Chondrocyte (in vitro differentiated cells): ENCODE results near the gene VSTM4. TPM values are rescaled to one million over a fixed set of nuclear protein-coding genes. Genes with fewer than 3 reads are reported as not detected.

Source experiments
- DNase-seq: peaks from one replicate; pipeline ENCODE4 v3.0.0; 2021; ENCODE audit warnings: mixed read lengths, low spot score
- H3K27ac Mint-ChIP-seq: one replicate; pipeline ENCODE4 v1.8.0; 2021; ENCODE audit warnings: mild to moderate bottlenecking, moderate library complexity, mixed read lengths; ENCODE audit not compliant: unreplicated experiment
- H3K27me3 Mint-ChIP-seq: 2 replicates; pipeline ENCODE4 v1.8.0; 2021; ENCODE audit warnings: low read depth, mixed read lengths
- H3K36me3 Mint-ChIP-seq: 2 replicates; pipeline ENCODE4 v1.8.0; 2021; ENCODE audit warnings: low read depth, mixed read lengths
- H3K4me1 Mint-ChIP-seq: 2 replicates; pipeline ENCODE4 v1.8.0; 2021; ENCODE audit warnings: low read depth, mild to moderate bottlenecking, mixed read lengths
- H3K4me3 Mint-ChIP-seq: one replicate; pipeline ENCODE4 v1.8.0; 2021; ENCODE audit warnings: mild to moderate bottlenecking, moderate library complexity, mixed read lengths; ENCODE audit not compliant: unreplicated experiment
- H3K9me3 Mint-ChIP-seq: 2 replicates; pipeline ENCODE4 v1.8.0; 2021; ENCODE audit warnings: low read depth, mixed read lengths
- total RNA-seq: library from RNA; stranded (reverse); gene quantifications from 3 replicates; pipeline ENCODE4 v1.2.1, GENCODE V29; 2021
- TF ChIP-seq, protein P1 (sequence below): fragments of 200-600 bp; sonication (generic); IDR thresholded peaks from 2 replicates; pipeline ENCODE4 v1.5.0; 2021; ENCODE audit warnings: antibody characterized with exemption, mild to moderate bottlenecking, moderate library complexity

VSTM4 gene
- total RNA-seq, 1 donor from 2014 or later = 7.2 TPM

DNA sequence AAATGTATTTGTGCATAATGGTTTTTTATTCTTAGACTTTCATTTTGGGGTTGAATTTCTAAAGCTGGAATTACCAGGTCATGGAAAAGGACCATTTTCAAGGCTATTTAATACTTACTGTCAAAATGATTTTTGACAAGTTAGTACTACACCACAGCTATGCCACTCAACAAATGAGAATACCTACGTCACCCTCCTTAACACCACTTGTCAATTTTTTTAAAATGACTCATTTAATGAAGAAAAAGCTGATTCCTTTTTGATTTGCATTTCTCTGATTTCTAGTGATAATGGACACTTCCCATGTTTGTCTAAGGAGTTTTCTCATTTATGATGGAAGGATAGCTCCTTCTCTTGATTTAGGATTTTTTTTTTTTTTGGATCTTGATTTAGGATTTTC is 63.3 kb downstream of the VSTM4 start:
- Mint-ChIP-seq H3K27ac (no peak overlapping the region), H3K27me3 (no peaks in the 10 kb centered on the region), H3K4me1 (peaks cover 10% of the 10 kb centered on the region), H3K4me3 (no peak overlapping the region), H3K36me3 (peaks cover 2% of the 10 kb centered on the region), H3K9me3 (no peaks in the 10 kb centered on the region)
- DNase-seq = no peak
- TF ChIP-seq, protein P1, sequence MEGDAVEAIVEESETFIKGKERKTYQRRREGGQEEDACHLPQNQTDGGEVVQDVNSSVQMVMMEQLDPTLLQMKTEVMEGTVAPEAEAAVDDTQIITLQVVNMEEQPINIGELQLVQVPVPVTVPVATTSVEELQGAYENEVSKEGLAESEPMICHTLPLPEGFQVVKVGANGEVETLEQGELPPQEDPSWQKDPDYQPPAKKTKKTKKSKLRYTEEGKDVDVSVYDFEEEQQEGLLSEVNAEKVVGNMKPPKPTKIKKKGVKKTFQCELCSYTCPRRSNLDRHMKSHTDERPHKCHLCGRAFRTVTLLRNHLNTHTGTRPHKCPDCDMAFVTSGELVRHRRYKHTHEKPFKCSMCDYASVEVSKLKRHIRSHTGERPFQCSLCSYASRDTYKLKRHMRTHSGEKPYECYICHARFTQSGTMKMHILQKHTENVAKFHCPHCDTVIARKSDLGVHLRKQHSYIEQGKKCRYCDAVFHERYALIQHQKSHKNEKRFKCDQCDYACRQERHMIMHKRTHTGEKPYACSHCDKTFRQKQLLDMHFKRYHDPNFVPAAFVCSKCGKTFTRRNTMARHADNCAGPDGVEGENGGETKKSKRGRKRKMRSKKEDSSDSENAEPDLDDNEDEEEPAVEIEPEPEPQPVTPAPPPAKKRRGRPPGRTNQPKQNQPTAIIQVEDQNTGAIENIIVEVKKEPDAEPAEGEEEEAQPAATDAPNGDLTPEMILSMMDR = no peak

DNA sequence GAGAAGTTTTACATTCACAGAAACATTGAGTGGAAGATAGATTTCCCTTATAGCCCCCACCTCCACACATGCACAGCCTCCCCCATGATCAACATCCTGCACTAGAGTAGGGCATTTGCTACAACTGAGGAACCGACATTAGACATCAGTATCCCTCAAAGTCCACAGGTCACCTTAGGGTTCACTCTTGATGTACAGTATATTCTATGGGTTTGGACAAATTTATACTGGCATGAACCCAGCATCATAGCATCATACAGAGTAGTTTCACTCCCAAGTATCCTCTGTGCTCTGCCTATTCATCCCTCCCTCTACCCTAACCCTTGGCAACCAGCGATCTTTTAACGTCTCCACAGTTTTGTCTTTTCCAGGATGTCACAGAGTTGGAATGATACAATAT is 64.4 kb downstream of the VSTM4 start:
- no peaks in the 10 kb centered on the region for H3K27me3 Mint-ChIP-seq
- H3K36me3 Mint-ChIP-seq = peaks cover 7% of the 10 kb centered on the region
- H3K4me3 Mint-ChIP-seq = no peak overlapping the region
- H3K27ac Mint-ChIP-seq = no peak overlapping the region
- no peak for DNase-seq
- TF ChIP-seq, protein P1 = no peak
- peaks cover 10% of the 10 kb centered on the region for H3K4me1 Mint-ChIP-seq
- no peaks in the 10 kb centered on the region for H3K9me3 Mint-ChIP-seq

GRCh38 chr10:49050366-49050765 is 65.0 kb downstream of the VSTM4 start:
- H3K9me3 Mint-ChIP-seq = no peaks in the 10 kb centered on the region
- peaks cover 9% of the 10 kb centered on the region for H3K4me1 Mint-ChIP-seq
- H3K27ac Mint-ChIP-seq = no peak overlapping the region
- H3K36me3 Mint-ChIP-seq = peaks cover 12% of the 10 kb centered on the region
- H3K4me3 Mint-ChIP-seq = no peak overlapping the region
- DNase-seq = no peak
- no peaks in the 10 kb centered on the region for H3K27me3 Mint-ChIP-seq
- TF ChIP-seq, protein P1 = no peak

- Mint-ChIP-seq H3K27ac (no peak overlapping the region), H3K27me3 (no peaks in the 10 kb centered on the region), H3K36me3 (peaks cover 12% of the 10 kb centered on the region), H3K4me3 (no peak overlapping the region), H3K4me1 (peaks cover 6% of the 10 kb centered on the region), H3K9me3 (no peaks in the 10 kb centered on the region)
- TF ChIP-seq, protein P1 = no peak
- DNase-seq = no peak
Observed at GRCh38 chr10:49049660-49050059, 65.7 kb downstream of the VSTM4 start.

GRCh38 chr10:49047128-49047639 is 68.1 kb downstream of the VSTM4 start:
- Mint-ChIP-seq H3K4me3 (no peak overlapping the region), H3K4me1 (peaks cover 6% of the 10 kb centered on the region), H3K27ac (no peak overlapping the region), H3K27me3 (no peaks in the 10 kb centered on the region), H3K9me3 (no peaks in the 10 kb centered on the region), H3K36me3 (peaks cover 12% of the 10 kb centered on the region)
- no peak for DNase-seq
- TF ChIP-seq, protein P1 = no peak
